Thoracic aorta (tissue), 2 donors: ENCODE measurements around the gene STK32B. TPM values are rescaled to one million over a fixed set of nuclear protein-coding genes. Genes with fewer than 3 reads are reported as not detected.
"Not testable (repeated sequence)": the region's sequence is repeated elsewhere in the genome, so short reads cannot be mapped to it uniquely, and the experiment has no call there.

Experiments used
- ATAC-seq: fragments of 150-250 bp; one replicate; pipeline ENCODE4 v1.8.0; 2017; ENCODE audit warnings: low read depth; ENCODE audit not compliant: insufficient number of reproducible peaks, low FRiP score
- DNase-seq: peaks from one replicate; pipeline ENCODE4 v3.0.0-alpha.2; 2020; ENCODE audit warnings: low spot score
- H3K27ac ChIP-seq, 2 donors: fragments of 200-600 bp; sonication (generic); 1 replicate in 1 of 2; 2 replicates in 1 of 2; pipeline ENCODE4 v1.5.1; 2016; ENCODE audit warnings: mild to moderate bottlenecking in 2 of 2, moderate library complexity in 2 of 2
- H3K27me3 ChIP-seq: fragments of 200-600 bp; sonication (generic); replicated peaks from 2 replicates; pipeline ENCODE4 v1.6.0; 2016; ENCODE audit warnings: mild to moderate bottlenecking; ENCODE audit not compliant: insufficient read depth
- H3K36me3 ChIP-seq: fragments of 200-600 bp; sonication (generic); one replicate; pipeline ENCODE4 v1.5.1; 2016
- H3K4me1 ChIP-seq, 2 donors: fragments of 200-600 bp; sonication (generic); 1 replicate in 1 of 2; 2 replicates in 1 of 2; pipeline versions ENCODE4 v1.5.1 to v1.6.0; 2016; ENCODE audit warnings: low read depth in 2 of 2, mild to moderate bottlenecking in 1 of 2; ENCODE audit not compliant: control insufficient read depth in 1 of 2
- H3K4me3 ChIP-seq: fragments of 200-600 bp; sonication (generic); 2 replicates; pipeline ENCODE4 v1.5.1; 2016; ENCODE audit warnings: mild to moderate bottlenecking
- H3K9me3 ChIP-seq: fragments of 200-600 bp; sonication (generic); 2 replicates; pipeline ENCODE4 v1.5.1; 2016
- total RNA-seq, 2 donors: library from RNA; depleted of rRNA; stranded (reverse); fragments of >200 nt; gene quantifications; one replicate each; pipeline versions ENCODE4 v1.1.0 to v1.2.3, GENCODE V29; 2016
- TF ChIP-seq, protein P1 (sequence below): fragments of 200-600 bp; sonication (generic); IDR thresholded peaks from one replicate; pipeline ENCODE4 v1.5.1; 2019; ENCODE audit warnings: antibody characterized with exemption

STK32B gene
- total RNA-seq, 2 donors from 2014 or later, result 4.5 to 7.0 TPM

DNA sequence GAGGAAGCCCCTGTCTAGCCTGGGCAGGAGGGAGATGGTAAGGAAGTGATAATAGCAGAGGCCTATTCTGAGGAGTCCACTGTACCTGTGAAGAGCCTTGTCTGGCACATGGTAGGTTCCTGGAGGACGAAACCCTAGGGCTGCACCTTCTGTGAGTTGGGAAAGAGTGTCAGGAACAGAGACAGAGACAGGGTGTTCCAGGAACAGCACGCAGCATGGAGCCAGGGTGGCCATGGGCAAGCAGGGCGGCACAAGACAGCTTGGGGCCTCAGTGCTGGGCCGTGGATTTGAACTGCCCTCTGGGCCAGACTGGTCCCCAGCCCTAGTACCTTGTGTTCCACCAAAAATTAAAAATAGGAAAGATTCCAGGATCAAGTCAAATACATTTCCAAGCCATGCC, 384.5 kb downstream of the STK32B start:
- no peaks in the 10 kb centered on the region for H3K27me3 ChIP-seq
- no peak for DNase-seq
- TF ChIP-seq, protein P1, sequence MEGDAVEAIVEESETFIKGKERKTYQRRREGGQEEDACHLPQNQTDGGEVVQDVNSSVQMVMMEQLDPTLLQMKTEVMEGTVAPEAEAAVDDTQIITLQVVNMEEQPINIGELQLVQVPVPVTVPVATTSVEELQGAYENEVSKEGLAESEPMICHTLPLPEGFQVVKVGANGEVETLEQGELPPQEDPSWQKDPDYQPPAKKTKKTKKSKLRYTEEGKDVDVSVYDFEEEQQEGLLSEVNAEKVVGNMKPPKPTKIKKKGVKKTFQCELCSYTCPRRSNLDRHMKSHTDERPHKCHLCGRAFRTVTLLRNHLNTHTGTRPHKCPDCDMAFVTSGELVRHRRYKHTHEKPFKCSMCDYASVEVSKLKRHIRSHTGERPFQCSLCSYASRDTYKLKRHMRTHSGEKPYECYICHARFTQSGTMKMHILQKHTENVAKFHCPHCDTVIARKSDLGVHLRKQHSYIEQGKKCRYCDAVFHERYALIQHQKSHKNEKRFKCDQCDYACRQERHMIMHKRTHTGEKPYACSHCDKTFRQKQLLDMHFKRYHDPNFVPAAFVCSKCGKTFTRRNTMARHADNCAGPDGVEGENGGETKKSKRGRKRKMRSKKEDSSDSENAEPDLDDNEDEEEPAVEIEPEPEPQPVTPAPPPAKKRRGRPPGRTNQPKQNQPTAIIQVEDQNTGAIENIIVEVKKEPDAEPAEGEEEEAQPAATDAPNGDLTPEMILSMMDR, result no peak
- H3K36me3 ChIP-seq, result no peaks in the 10 kb centered on the region
- no peak for ATAC-seq
- no peaks in the 10 kb centered on the region for H3K9me3 ChIP-seq
- no peaks in the 10 kb centered on the region for H3K4me1 ChIP-seq
- H3K27ac ChIP-seq, result no peak overlapping the region
- H3K4me3 ChIP-seq, result no peak overlapping the region

DNA sequence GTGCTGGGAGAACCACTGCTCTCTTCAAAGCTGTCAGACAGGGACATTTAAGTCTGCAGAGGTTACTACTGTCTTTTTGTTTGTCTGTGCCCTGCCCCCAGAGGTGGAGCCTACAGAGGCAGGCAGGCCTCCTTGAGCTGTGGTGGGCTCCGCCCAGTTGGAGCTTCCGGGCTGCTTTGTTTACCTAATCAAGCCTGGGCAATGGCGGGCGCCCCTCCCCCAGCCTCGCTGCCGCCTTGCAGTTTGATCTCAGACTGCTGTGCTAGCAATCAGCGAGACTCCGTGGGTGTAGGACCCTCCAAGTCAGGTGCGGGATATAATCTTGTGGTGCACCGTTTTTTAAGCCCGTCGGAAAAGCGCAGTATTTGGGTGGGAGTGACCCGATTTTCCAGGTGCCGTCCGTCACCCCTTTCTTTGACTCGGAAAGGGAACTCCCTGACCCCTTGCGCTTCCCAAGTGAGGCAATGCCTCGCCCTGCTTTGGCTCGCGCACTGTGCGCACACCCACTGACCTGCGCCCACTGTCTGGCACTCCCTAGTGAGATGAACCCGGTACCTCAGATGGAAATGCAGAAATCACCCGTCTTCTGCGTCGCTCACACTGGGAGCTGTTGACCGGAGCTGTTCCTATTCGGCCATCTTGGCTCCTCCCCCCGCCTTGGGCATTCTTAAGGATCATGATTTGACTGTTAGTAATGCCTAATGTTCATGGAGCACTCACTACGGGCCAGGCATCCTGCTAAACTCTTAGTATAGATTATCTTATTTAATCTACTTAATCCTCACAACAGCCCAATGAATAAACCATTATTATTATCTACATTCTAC, 392.9 kb downstream of the STK32B start:
- H3K9me3 ChIP-seq, DNase-seq, H3K4me3 ChIP-seq, ATAC-seq, H3K27ac ChIP-seq, H3K4me1 ChIP-seq, H3K36me3 ChIP-seq, H3K27me3 ChIP-seq: not testable (repeated sequence)

DNA sequence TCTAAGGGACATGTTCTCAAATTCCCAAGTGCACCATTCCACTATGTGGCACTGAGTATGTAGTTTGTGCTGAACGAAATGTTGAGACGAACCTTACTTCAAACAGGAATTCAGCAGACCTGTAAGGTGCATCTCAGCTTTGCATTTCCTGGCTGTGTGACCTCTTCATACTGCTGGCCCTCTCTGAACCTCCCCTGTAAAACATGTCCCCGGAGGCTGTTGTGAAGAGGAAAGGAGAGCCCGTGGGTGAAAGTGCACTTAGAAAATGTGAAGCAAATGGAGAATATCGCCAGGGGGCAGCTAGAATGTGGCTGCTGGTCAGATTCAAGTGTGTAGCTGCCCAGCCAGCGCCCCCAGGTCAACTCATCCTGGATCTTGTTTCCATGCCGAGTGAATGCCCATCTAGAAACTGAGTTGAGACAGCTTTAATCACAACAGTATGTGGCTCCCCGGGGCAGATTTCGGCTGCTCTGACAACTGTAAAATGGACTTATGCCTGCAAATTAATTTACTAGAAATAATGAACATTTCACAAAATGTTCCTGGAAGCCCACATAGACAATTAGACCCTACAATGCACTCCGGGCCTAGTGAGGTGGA, 393.7 kb downstream of the STK32B start:
- Histone ChIP-seq H3K27me3 (no peaks in the 10 kb centered on the region), H3K27ac (no peak overlapping the region), H3K4me3 (no peak overlapping the region), H3K4me1 (no peaks in the 10 kb centered on the region), H3K36me3 (no peaks in the 10 kb centered on the region), H3K9me3 (no peaks in the 10 kb centered on the region)
- TF ChIP-seq, protein P1, result no peak
- no peak for DNase-seq
- no peak for ATAC-seq

DNA sequence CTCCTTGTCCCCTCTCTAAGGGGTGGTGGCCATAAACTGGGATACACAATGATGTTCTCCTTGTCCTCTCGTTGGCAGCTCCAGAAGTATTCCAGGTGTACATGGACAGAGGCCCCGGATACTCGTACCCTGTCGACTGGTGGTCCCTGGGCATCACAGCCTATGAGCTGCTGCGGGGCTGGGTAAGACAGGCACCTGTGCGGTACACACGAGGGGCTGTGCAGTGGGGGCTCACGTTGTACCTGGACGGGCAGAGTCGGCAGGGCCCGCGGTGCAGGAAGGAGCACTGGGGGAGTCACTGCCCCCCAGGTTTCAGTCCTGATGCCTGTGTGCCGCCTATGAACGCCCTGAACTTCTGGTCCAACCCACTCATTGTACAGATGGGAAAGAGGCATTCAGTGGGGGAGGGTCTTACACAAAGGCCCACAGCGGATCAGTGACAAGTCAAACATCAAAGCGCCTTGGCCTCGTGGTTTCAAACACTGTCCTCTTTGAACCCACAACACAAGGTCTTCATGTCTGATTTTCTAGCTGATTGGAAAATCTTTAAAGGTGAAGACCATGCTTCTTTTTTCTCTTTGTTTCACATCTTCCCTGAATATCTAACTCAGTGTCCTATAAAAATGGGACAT, 395.4 kb downstream of the STK32B start:
- Histone ChIP-seq H3K36me3 (no peaks in the 10 kb centered on the region), H3K9me3 (no peaks in the 10 kb centered on the region), H3K27me3 (no peaks in the 10 kb centered on the region), H3K27ac (no peak overlapping the region), H3K4me3 (no peak overlapping the region), H3K4me1 (no peaks in the 10 kb centered on the region)
- TF ChIP-seq, protein P1, result no peak
- no peak for ATAC-seq
- DNase-seq, result no peak

DNA sequence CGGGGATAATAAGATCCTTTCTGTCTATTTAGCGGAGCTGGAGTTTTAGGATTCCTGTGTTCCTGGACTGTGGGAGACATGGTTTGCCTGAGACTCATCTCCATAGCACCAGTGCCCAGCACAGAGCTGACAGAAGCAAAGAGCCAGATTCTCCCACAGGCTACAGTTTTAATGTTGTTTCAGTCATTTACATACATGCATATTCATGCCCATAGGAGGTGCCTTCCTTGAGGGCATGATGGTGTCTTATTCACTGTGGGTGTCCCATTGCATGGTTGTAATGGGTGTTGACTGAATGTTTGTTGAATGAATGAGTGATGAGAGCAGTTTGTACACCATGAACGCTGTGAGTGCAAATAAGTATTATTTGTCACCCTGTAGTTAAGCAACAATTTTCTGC, 396.5 kb downstream of the STK32B start:
- no peaks in the 10 kb centered on the region for H3K36me3 ChIP-seq
- H3K4me1 ChIP-seq, result no peaks in the 10 kb centered on the region
- no peaks in the 10 kb centered on the region for H3K27me3 ChIP-seq
- TF ChIP-seq, protein P1, result no peak
- H3K4me3 ChIP-seq, result no peak overlapping the region
- DNase-seq (no peak), ATAC-seq (no peak)
- no peaks in the 10 kb centered on the region for H3K9me3 ChIP-seq
- H3K27ac ChIP-seq, result no peak overlapping the region
